ENCODE results near the gene HSD17B1. TPM values are rescaled to one million over a fixed set of nuclear protein-coding genes. Genes with fewer than 3 reads are reported as not detected.

Gene HSD17B1
- total and polyA plus RNA-seq, 2 of the 4 experiments (the other 2 are of a cell fraction) = 0.72 to 1.4 TPM

- TF ChIP-seq CTCF (conservative IDR thresholded peaks at IDR 0.05; ENCODE audit: low read depth, low read length) = peak; percentile 56
Observed at GRCh38 chr17:42577532-42578281, 25.0 kb downstream of the HSD17B1 start, which contains the start of gene PSMC3IP (continued).

All from IMR-90 (cell line).